Upper lobe of left lung (tissue), 4 donors: ENCODE measurements around the gene CACNA1F.

Experiments used
- POLR2A ChIP-seq, 4 donors: fragments of 450-650 bp; IDR thresholded peaks; one replicate each; pipeline ENCODE4 v1.5.1; 2016 to 2017; ENCODE audit warnings: antibody characterized with exemption in 4 of 4, mild to moderate bottlenecking in 2 of 4
- TF ChIP-seq, protein P1 (sequence below), 6 experiments: fragments of 450-650 bp in 4 of 6; fragments of 200-600 bp in 2 of 6; sonication (generic) in 2 of 6; IDR thresholded peaks; one replicate each; pipeline ENCODE4 v1.5.1; 2016 to 2019; ENCODE audit warnings: antibody characterized with exemption in 6 of 6

- no peak for TF ChIP-seq POLR2A (IDR thresholded peaks at IDR 0.05)
- TF ChIP-seq, protein P1, sequence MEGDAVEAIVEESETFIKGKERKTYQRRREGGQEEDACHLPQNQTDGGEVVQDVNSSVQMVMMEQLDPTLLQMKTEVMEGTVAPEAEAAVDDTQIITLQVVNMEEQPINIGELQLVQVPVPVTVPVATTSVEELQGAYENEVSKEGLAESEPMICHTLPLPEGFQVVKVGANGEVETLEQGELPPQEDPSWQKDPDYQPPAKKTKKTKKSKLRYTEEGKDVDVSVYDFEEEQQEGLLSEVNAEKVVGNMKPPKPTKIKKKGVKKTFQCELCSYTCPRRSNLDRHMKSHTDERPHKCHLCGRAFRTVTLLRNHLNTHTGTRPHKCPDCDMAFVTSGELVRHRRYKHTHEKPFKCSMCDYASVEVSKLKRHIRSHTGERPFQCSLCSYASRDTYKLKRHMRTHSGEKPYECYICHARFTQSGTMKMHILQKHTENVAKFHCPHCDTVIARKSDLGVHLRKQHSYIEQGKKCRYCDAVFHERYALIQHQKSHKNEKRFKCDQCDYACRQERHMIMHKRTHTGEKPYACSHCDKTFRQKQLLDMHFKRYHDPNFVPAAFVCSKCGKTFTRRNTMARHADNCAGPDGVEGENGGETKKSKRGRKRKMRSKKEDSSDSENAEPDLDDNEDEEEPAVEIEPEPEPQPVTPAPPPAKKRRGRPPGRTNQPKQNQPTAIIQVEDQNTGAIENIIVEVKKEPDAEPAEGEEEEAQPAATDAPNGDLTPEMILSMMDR (IDR thresholded peaks at IDR 0.05) = no peak
Measured at GRCh38 chrX:49242545-49243066, 9.5 kb upstream of the CACNA1F start.
